Measurements from ENCODE around the gene GIPC2.
"Not testable (repeated sequence)": the region's sequence is repeated elsewhere in the genome, so short reads cannot be mapped to it uniquely, and the experiment has no call there.

The GIPC2 gene

DNA sequence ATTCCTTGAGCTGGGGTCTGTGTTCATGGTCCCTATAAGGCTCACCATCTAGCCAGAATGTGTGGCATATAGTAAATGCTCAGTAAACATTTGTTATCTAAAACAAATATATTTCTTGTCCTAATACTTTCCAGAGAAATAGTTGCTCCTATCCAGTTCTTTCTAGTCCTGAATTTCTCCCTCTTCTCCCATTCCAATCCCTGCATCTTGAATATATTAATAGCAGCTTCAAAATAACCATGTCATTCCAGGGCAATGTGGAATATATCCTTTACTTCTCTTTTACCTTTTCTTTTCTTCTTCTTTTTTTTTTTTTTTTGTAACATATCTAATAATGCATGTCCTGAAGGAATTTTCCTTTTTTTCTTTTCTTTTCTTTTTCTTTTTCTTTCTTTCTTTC is 30.6 kb upstream of the GIPC2 start:
- no peak for DNase-seq (ENCODE audit: low read depth)
- no peak overlapping the region for H3K4me3 ChIP-seq (ENCODE audit: low read depth, low read length)
- in situ Hi-C loops (cut with HindIII; ENCODE audit: low sequenced_read_pairs): no loop called here
- TF ChIP-seq, protein P1, sequence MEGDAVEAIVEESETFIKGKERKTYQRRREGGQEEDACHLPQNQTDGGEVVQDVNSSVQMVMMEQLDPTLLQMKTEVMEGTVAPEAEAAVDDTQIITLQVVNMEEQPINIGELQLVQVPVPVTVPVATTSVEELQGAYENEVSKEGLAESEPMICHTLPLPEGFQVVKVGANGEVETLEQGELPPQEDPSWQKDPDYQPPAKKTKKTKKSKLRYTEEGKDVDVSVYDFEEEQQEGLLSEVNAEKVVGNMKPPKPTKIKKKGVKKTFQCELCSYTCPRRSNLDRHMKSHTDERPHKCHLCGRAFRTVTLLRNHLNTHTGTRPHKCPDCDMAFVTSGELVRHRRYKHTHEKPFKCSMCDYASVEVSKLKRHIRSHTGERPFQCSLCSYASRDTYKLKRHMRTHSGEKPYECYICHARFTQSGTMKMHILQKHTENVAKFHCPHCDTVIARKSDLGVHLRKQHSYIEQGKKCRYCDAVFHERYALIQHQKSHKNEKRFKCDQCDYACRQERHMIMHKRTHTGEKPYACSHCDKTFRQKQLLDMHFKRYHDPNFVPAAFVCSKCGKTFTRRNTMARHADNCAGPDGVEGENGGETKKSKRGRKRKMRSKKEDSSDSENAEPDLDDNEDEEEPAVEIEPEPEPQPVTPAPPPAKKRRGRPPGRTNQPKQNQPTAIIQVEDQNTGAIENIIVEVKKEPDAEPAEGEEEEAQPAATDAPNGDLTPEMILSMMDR (IDR thresholded peaks at IDR 0.05; ENCODE audit: low read depth, low read length, missing control alignments): no peak

DNA sequence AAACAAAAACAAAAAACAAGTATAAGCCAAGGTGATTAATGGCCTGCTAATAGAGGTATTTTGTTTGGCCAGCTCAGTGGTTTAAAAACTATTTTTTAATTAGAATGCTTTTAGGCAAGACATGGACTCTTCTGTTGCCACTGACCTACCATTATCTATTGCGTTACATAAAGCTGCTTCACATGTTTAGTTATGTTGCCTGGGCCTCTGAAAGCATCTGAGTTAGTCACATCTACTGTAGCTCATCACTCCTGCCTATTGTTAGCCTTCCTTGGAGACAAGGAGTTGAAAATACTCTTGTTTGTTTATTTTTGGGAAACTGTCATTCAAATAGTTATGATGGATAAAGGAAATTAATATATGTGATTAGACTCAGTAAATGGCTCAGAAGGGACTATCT is 26.7 kb upstream of the GIPC2 start:
- TF ChIP-seq, protein P1 (IDR thresholded peaks at IDR 0.05; ENCODE audit: low read depth, low read length, missing control alignments): no peak

DNA sequence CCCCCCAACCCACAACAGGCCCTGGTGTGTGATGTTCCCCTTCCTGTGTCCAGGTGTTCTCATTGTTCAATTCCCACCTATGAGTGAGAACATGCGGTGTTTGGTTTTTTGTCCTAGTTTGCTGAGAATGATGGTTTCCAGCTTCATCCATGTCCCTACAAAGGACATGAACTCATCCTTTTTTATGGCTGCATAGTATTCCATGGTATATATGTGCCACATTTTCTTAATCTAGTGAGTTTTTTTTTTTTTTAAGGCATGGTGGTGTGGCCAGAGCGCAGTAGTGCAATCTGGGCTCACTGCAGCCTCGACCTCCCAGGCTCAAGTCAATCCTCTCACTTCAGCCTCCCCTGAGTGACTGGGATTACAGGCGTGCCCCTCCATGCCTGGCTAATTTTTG is 24.6 kb upstream of the GIPC2 start:
- DNase-seq (ENCODE audit: low read depth); H3K4me3 ChIP-seq (ENCODE audit: low read depth, low read length); in situ Hi-C loops (cut with HindIII; ENCODE audit: low sequenced_read_pairs): not testable (repeated sequence)

More for the DNA sequence above, 26.7 kb upstream of the GIPC2 start:
- H3K4me3 ChIP-seq (ENCODE audit: low read depth, low read length): no peak overlapping the region
- no peak for DNase-seq (ENCODE audit: low read depth)
- in situ Hi-C loops (cut with HindIII; ENCODE audit: low sequenced_read_pairs): no loop called here

DNA sequence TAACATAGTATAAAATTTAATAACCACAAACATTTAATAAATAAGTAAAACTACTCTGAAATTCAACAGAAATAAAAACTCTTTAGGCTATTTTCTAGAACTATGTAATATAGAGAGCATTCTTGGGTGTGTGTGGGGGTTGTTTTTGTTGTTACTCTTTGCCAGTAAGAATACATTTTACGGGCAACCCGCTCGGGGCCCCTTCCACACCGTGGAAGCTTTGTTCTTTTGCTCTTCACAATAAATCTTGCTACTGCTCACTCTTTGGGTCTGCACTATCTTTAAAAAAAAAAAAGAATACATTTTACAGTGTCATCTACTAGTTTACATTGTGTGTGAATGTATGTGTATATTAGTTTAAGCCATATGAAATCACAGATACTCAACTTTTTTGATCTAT is 16.0 kb upstream of the GIPC2 start:
- TF ChIP-seq, protein P1 (IDR thresholded peaks at IDR 0.05; ENCODE audit: low read depth, low read length, missing control alignments): no peak
- DNase-seq (ENCODE audit: low read depth): no peak
- no peak overlapping the region for H3K4me3 ChIP-seq (ENCODE audit: low read depth, low read length)
- in situ Hi-C loops (cut with HindIII; ENCODE audit: low sequenced_read_pairs): no loop called here

DNA sequence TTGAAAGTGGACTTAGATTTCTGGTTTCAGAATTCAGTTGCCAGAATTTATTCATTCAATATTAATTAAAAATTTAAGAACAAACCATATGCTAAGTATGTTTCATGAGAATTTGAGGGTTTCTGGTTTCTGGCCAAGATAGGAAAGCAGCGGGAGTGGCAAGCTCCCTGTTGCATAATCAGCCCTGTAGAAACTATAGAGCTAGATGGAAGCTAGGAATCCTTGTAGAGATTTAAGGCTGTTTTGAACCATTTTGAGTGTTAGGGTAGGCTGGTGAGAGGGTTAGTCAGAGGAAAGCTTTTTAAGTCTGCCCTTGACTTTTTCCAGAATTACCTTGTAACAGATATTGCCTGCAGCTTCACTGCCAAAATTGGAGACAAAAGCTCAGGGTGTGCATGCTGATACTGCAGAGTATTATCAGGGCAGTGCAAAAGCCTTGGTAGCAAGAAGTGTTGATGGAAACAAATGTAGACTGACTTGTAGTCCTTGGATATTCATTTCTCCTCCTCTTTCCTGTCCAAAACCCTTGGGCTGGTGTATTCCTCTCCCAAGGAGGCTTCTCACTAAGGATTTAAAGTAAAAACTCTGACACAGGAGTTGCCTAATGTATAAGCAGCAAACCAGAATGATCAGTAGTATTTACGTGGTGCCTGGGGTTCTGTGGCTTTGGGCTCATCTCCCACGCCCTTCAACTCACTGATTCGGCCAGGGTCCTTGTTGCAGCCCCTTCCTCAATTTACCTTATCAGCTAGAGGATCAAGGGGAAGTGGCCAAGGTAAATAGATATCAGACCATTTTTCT is 12.6 kb upstream of the GIPC2 start:
- in situ Hi-C loops (cut with HindIII; ENCODE audit: low sequenced_read_pairs): no loop called here

DNA sequence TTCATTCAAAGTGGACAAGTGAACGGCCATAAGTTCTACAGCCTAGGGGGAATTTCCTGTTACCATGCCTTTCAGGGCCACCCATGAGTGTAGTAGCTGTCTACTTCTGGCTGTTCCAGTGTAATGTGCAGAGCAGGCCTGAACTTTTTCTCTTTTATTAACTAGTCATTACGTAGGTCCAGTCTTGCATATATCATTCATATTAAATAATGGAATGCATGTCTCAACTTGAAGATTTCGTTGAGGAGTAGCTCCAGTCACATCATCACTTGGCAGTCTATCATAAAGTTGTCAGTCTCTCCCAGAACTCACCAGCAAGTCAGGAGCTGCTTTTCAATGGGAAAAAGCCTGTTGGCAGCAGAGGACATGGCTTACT is 12.0 kb upstream of the GIPC2 start:
- in situ Hi-C loops (cut with HindIII; ENCODE audit: low sequenced_read_pairs): no loop called here
- no peak for DNase-seq (ENCODE audit: low read depth)
- no peak overlapping the region for H3K4me3 ChIP-seq (ENCODE audit: low read depth, low read length)
- TF ChIP-seq, protein P1 (IDR thresholded peaks at IDR 0.05; ENCODE audit: low read depth, low read length, missing control alignments): no peak

More for the DNA sequence above, 12.6 kb upstream of the GIPC2 start:
- DNase-seq (ENCODE audit: low read depth): no peak
- H3K4me3 ChIP-seq (ENCODE audit: low read depth, low read length): no peak overlapping the region
- TF ChIP-seq, protein P1 (IDR thresholded peaks at IDR 0.05; ENCODE audit: low read depth, low read length, missing control alignments): no peak

DNA sequence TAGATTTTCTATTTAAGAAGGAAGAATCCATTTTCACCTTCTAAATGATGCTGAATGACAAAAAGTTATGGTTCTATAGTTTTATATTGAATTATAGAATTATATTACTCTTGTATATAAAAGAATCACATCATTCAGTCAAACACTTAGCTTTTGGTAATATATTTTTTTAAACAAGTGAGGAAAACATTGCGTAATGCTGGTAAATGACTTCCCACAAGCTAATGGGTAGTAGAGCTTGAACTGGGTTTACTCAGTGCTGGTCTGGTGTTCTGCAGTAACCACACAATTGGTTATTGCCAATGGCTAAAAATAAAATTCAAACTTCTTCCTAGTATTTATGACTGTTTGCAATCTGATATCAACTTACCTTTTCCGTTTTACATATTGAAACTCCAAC is 10.6 kb upstream of the GIPC2 start:
- in situ Hi-C loops (cut with HindIII; ENCODE audit: low sequenced_read_pairs): no loop called here
- DNase-seq (ENCODE audit: low read depth): no peak
- TF ChIP-seq, protein P1 (IDR thresholded peaks at IDR 0.05; ENCODE audit: low read depth, low read length, missing control alignments): no peak
- no peak overlapping the region for H3K4me3 ChIP-seq (ENCODE audit: low read depth, low read length)

All from astrocyte of the cerebellum (primary cell).